GM23338 (cell line): ENCODE measurements around the gene ANKFY1.

Experiments used
- CREB1 ChIP-seq: fragments of 250-450 bp; sonication (Bioruptor Pico); IDR thresholded peaks from 2 replicates; pipeline ENCODE4 v1.5.0; 2020; ENCODE audit warnings: low read depth, mild to moderate bottlenecking, moderate library complexity
- CTCF ChIP-seq, 2 experiments: fragments of 200-600 bp in 1 of 2; sonication (generic) in 1 of 2; conservative IDR thresholded peaks; 2 replicates each; pipeline versions ENCODE4 v1.5.1 to v1.6.1; 2016 to 2017; ENCODE audit warnings: antibody characterized with exemption in 2 of 2, low read depth in 2 of 2, mild to moderate bottlenecking in 2 of 2, moderate library complexity in 1 of 2
- EZH2 ChIP-seq: fragments of 200-600 bp; sonication (generic); IDR thresholded peaks from one replicate; pipeline ENCODE4 v1.8.0; 2017; ENCODE audit warnings: antibody characterized with exemption, mild to moderate bottlenecking, low read depth; ENCODE audit not compliant: unreplicated experiment
- EZH2phosphoT487 ChIP-seq: fragments of 200-600 bp; sonication (generic); IDR thresholded peaks from one replicate; pipeline ENCODE4 v1.8.1; 2018; ENCODE audit warnings: antibody characterized with exemption; ENCODE audit not compliant: unreplicated experiment
- JUNB ChIP-seq: IDR thresholded peaks from one replicate; pipeline ENCODE4 v1.6.1; 2016; ENCODE audit warnings: antibody characterized with exemption; ENCODE audit not compliant: unreplicated experiment
- POLR2AphosphoS5 ChIP-seq: IDR thresholded peaks from 2 replicates; pipeline ENCODE4 v1.6.1; 2016; ENCODE audit warnings: antibody characterized with exemption, low read depth
- REST ChIP-seq: IDR thresholded peaks from one replicate; pipeline ENCODE4 v1.6.1; 2018; ENCODE audit warnings: antibody characterized with exemption; ENCODE audit not compliant: unreplicated experiment
- STAT1 ChIP-seq: IDR thresholded peaks from one replicate; pipeline ENCODE4 v1.6.1; 2016; ENCODE audit warnings: antibody characterized with exemption; ENCODE audit not compliant: unreplicated experiment
- ZNF331 ChIP-seq: fragments of 250-450 bp; sonication (Bioruptor Pico); IDR thresholded peaks from 2 replicates; pipeline ENCODE4 v1.5.0; 2020; ENCODE audit warnings: low read depth, mild to moderate bottlenecking, moderate library complexity
- ZNF462 ChIP-seq: fragments of 250-450 bp; sonication (Bioruptor Pico); IDR thresholded peaks from 2 replicates; pipeline ENCODE4 v1.5.0; 2020; ENCODE audit warnings: mild to moderate bottlenecking, moderate library complexity
- TF ChIP-seq, protein P1 (sequence below): IDR thresholded peaks from 2 replicates; pipeline ENCODE4 v1.6.1; 2016; ENCODE audit warnings: antibody characterized with exemption

- TF ChIP-seq CTCF (conservative IDR thresholded peaks at IDR 0.05; ENCODE audit: low read depth in 2 of 2) (no peak), POLR2AphosphoS5 (no peak), EZH2 (no peak), EZH2phosphoT487 (no peak), ZNF331 (CRISPR knock-in tag) (no peak), ZNF462 (no peak), REST (no peak), STAT1 (no peak), CREB1 (CRISPR knock-in tag) (no peak), JUNB (no peak)
- TF ChIP-seq, protein P1, sequence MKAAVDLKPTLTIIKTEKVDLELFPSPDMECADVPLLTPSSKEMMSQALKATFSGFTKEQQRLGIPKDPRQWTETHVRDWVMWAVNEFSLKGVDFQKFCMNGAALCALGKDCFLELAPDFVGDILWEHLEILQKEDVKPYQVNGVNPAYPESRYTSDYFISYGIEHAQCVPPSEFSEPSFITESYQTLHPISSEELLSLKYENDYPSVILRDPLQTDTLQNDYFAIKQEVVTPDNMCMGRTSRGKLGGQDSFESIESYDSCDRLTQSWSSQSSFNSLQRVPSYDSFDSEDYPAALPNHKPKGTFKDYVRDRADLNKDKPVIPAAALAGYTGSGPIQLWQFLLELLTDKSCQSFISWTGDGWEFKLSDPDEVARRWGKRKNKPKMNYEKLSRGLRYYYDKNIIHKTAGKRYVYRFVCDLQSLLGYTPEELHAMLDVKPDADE = no peak
These were observed 106.0 kb downstream of the ANKFY1 start for GRCh38 chr17:4157618-4158333.
